CD4-positive, alpha-beta T cell treated with Interleukin-6 at 100 ng/mL for 8 hours (primary cell): ENCODE measurements around the gene ARSG.
"Not testable (repeated sequence)": the region's sequence is repeated elsewhere in the genome, so short reads cannot be mapped to it uniquely, and the experiment has no call there.

Experiments used
- DNase-seq: peaks from one replicate; pipeline ENCODE4 v3.0.0-alpha.2; 2020; ENCODE audit warnings: mixed read lengths, low spot score

The ARSG gene

GRCh38 chr17:68290955-68291835 lies at the start of gene ARSG, which contains the start of gene SLC16A6:
TSS of gene ARSG (plus strand) at chr17:68291495. CDS start at chr17:68307494, 15,999 bp downstream.
TSS of gene SLC16A6 (minus strand) at chr17:68291127. CDS start at chr17:68278320, 12,807 bp downstream.
- DNase-seq, result peak; percentile 76

GRCh38 chr17:68246271-68247028 lies 44.8 kb upstream of the ARSG start:
- no peak for DNase-seq

GRCh38 chr17:68247445-68248198 lies 43.7 kb upstream of the ARSG start, which contains the start of gene AMZ2:
TSS of gene AMZ2 (plus strand) at chr17:68248043. CDS start at chr17:68250188, 2,145 bp downstream.
- DNase-seq, result peak; percentile 94

- DNase-seq, result no peak
These were observed 43.0 kb upstream of the ARSG start for GRCh38 chr17:68248199-68248825.

GRCh38 chr17:68248891-68249290 lies 42.4 kb upstream of the ARSG start:
- no peak for DNase-seq

- peak; percentile 41 for DNase-seq
These were observed 41.9 kb upstream of the ARSG start for GRCh38 chr17:68249354-68249765.

GRCh38 chr17:68253426-68253825 lies 37.9 kb upstream of the ARSG start:
- DNase-seq, result not testable (repeated sequence)

- DNase-seq, result no peak
These were observed 36.1 kb upstream of the ARSG start for GRCh38 chr17:68255151-68255550.

- DNase-seq, result peak; percentile 26
These were observed 35.4 kb upstream of the ARSG start for GRCh38 chr17:68255731-68256538.

- not testable (repeated sequence) for DNase-seq
These were observed 34.6 kb upstream of the ARSG start for GRCh38 chr17:68256701-68257100.

- no peak for DNase-seq
These were observed 33.4 kb upstream of the ARSG start for GRCh38 chr17:68257934-68258333.

GRCh38 chr17:68258890-68259647 lies 32.2 kb upstream of the ARSG start:
- peak; percentile 80 for DNase-seq

GRCh38 chr17:68259648-68259951 lies 31.7 kb upstream of the ARSG start:
- DNase-seq, result not testable (repeated sequence)

GRCh38 chr17:68260051-68260762 lies 31.1 kb upstream of the ARSG start:
- no peak for DNase-seq

- DNase-seq, result not testable (repeated sequence)
These were observed 28.8 kb upstream of the ARSG start for GRCh38 chr17:68262467-68262866.

- peak; percentile 46 for DNase-seq
These were observed 28.1 kb upstream of the ARSG start for GRCh38 chr17:68263101-68263681.

GRCh38 chr17:68265833-68266232 lies 25.5 kb upstream of the ARSG start:
- DNase-seq, result not testable (repeated sequence)

GRCh38 chr17:68273722-68274121 lies 17.6 kb upstream of the ARSG start:
- DNase-seq, result no peak

GRCh38 chr17:68276339-68276738 lies 15.0 kb upstream of the ARSG start:
- DNase-seq, result not testable (repeated sequence)
